Panc1 (cell line): ENCODE measurements around the gene SNRNP25.

Experiments
- POLR2AphosphoS5 ChIP-seq: IDR thresholded peaks from 2 replicates; pipeline ENCODE4 v1.6.1; 2012; ENCODE audit warnings: mild to moderate bottlenecking, low read depth, low read length, moderate library complexity
- TCF7L2 ChIP-seq: IDR thresholded peaks from 2 replicates; pipeline ENCODE4 v1.6.1; 2011; ENCODE audit warnings: mild to moderate bottlenecking, low read depth, low read length, inconsistent platforms
- TF ChIP-seq, protein P1 (sequence below): fragments of 450-650 bp; IDR thresholded peaks from 2 replicates; pipeline ENCODE4 v1.5.1; 2017; ENCODE audit warnings: mild to moderate bottlenecking

DNA sequence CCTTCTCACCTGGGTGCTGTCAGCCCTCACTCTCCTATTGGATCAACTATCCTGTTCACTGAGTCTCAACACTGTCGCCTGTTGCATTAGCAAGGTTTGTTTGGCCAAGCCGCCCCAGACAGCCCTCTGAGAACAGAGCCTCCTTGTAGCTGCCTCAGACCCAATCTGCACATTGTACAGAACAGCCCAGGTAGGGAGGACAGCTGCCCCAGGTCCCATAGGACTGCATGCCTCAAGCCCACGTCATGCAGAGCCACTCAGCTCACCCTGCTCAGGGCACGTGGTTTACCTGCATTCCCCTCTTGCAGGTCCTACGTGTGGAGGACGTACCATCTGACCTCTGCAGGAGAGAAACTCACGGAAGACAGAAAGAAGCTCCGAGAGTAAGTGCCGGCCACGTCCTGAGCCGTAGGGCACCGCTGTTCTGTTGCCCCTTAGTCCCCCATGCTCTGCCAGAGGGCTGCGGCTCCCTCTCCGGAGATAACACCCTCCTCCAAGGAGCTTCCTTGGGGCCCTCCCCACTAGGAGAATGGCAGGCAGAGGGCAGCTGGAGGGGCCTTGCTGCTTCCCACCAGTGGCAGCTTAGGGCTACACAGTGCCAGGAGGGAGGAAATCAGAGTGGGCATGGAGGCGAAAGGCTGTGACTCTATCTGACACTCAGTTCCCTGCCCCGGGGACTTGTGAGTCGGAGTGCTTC lies 2.8 kb downstream of the SNRNP25 start:
- TF ChIP-seq POLR2AphosphoS5 (no peak), TCF7L2 (no peak)
- TF ChIP-seq, protein P1, sequence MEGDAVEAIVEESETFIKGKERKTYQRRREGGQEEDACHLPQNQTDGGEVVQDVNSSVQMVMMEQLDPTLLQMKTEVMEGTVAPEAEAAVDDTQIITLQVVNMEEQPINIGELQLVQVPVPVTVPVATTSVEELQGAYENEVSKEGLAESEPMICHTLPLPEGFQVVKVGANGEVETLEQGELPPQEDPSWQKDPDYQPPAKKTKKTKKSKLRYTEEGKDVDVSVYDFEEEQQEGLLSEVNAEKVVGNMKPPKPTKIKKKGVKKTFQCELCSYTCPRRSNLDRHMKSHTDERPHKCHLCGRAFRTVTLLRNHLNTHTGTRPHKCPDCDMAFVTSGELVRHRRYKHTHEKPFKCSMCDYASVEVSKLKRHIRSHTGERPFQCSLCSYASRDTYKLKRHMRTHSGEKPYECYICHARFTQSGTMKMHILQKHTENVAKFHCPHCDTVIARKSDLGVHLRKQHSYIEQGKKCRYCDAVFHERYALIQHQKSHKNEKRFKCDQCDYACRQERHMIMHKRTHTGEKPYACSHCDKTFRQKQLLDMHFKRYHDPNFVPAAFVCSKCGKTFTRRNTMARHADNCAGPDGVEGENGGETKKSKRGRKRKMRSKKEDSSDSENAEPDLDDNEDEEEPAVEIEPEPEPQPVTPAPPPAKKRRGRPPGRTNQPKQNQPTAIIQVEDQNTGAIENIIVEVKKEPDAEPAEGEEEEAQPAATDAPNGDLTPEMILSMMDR, result no peak
